ENCODE data around the gene TEPSIN.

The TEPSIN gene

DNA sequence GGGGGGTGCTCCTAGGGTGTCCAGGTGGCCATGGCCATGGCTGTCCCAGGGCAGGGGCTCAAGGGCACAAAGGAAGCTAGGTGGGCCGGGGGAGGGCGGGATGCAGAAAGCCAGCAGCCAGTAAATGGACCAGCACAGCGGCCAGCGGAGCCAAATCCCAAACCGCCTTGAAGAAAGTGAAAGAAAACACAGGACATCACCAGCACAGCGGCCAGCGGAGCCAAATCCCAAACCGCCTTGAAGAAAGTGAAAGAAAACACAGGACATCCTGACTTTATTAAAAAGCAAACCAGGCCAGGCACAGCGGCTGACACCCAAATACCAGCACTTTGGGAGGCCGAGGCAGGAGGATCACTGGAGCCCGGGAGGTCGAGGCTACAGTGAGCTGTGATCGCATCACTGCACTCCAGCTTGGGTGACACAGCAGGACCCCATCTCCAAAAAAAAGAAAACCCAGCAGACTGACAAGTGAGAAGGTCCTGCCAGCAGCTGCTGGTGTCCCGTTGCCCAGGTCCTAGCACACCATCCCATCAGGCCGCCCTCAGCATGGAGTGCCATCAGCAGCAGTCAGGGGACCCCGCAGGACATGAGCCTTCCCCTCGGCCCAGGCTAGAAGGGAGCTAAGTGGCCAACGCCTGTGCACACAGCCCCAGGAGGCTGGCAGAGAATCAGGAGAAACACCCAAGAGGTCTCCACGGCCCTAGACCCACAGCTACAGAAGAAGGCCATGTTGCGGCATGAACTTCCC is 39.3 kb upstream of the TEPSIN start:
- H3K4me3 ChIP-seq (ENCODE audit: low read depth, low read length): no peak overlapping the region
- TF ChIP-seq, protein P1, sequence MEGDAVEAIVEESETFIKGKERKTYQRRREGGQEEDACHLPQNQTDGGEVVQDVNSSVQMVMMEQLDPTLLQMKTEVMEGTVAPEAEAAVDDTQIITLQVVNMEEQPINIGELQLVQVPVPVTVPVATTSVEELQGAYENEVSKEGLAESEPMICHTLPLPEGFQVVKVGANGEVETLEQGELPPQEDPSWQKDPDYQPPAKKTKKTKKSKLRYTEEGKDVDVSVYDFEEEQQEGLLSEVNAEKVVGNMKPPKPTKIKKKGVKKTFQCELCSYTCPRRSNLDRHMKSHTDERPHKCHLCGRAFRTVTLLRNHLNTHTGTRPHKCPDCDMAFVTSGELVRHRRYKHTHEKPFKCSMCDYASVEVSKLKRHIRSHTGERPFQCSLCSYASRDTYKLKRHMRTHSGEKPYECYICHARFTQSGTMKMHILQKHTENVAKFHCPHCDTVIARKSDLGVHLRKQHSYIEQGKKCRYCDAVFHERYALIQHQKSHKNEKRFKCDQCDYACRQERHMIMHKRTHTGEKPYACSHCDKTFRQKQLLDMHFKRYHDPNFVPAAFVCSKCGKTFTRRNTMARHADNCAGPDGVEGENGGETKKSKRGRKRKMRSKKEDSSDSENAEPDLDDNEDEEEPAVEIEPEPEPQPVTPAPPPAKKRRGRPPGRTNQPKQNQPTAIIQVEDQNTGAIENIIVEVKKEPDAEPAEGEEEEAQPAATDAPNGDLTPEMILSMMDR (IDR thresholded peaks at IDR 0.05; ENCODE audit: low read depth, low read length, missing control alignments): no peak
- DNase-seq (ENCODE audit: low read depth): no peak

DNA sequence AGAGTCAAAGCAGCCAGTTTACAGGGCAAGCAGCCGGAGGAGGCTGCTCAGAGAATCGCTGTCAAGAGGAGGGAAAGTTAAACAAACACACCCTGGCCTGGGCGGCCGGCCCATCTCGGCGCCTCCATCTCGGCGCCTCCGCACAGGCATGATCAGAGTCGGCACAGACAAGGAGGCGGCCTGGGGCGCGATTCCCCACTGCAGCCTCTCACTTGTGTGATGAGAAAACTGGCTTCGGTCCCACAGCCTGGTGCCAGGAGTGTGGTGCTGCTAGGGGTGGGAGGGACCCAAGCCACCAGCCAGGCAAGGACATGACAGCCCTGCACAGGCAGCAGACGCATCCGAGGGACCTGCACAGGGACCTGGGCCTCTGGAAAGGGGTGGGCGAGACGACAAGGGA is 38.6 kb upstream of the TEPSIN start:
- no peak overlapping the region for H3K4me3 ChIP-seq (ENCODE audit: low read depth, low read length)
- DNase-seq (ENCODE audit: low read depth): no peak
- TF ChIP-seq, protein P1 (IDR thresholded peaks at IDR 0.05; ENCODE audit: low read depth, low read length, missing control alignments): no peak

DNA sequence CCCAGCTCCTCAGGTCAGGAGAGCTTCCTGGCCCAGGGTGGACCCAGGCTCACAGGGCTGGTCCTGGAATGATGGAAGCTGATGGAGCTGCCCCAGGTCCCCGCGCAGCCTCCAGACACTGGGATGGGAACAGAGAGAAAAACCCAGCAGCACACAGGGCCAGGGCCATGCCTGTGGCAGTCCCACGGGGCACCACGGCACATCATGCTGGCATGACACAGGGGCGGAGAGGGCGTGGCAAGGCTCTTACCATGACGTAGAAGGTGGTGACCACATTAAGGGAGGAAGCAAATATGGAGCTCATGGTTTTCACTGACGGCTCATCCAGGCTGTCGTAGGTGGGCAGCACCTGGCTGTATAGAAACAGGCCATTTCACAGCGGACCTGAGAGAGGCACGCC is 37.9 kb upstream of the TEPSIN start:
- TF ChIP-seq, protein P1 (IDR thresholded peaks at IDR 0.05; ENCODE audit: low read depth, low read length, missing control alignments): no peak
- DNase-seq (ENCODE audit: low read depth): no peak
- H3K4me3 ChIP-seq (ENCODE audit: low read depth, low read length): no peak overlapping the region

DNA sequence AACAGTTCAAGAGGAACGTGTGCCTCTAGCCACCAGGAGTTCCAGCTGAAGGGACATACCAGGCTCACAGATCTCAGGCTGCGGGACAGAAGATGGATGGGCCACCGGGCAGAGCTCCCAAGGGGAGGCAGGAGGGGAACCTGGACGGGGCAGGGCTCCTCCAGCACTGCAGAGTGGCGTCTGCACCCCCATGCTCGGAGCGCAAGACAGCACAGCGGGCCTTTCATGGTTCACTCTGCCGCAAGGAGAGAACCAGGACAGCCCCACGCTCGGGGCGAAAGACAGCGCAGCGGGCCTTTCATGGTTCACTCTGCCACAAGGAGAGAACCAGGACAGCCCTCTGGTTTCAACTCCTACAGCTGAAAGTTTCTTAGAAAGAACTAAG is 35.6 kb upstream of the TEPSIN start:
- no peak overlapping the region for H3K4me3 ChIP-seq (ENCODE audit: low read depth, low read length)
- no peak for DNase-seq (ENCODE audit: low read depth)
- TF ChIP-seq, protein P1 (IDR thresholded peaks at IDR 0.05; ENCODE audit: low read depth, low read length, missing control alignments): no peak

DNA sequence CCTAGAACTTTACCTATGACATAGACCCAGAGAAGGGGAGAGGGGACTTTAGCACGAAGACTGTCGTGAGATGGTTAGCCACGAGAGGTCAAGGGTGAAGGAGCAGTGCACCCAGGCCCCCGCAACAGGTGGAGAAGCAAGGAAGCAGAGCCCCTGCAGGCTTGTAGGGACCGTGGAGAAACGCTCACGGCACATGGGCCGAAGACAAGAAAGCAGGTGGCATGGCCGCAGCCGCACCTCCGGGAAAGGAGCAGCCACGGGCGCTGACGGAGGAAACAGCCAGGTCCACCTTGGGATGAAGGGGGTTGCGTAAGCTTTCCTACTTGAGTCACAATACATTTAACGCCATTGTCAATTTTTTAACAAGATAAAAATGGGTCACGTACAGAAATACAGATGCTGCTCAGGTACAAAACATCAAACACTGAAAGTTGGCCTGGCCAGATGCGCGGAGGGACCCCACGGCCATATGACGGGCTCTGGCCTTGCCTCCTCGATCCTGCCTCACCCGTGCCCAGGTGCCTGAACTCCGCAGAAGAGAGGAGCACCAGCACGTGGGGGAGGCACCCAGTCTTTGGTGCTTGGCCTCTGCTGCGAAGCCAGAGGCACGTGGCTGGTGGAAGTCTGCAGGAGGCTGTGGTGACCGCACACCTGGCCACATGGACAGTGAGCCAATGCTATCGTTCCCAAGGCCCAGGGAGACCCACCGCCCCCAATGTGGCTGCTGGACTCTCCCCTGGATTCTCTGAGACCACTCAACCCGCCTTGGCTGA is 35.0 kb upstream of the TEPSIN start:
- no peak for DNase-seq (ENCODE audit: low read depth)
- H3K4me3 ChIP-seq (ENCODE audit: low read depth, low read length): no peak overlapping the region
- TF ChIP-seq, protein P1 (IDR thresholded peaks at IDR 0.05; ENCODE audit: low read depth, low read length, missing control alignments): no peak

DNA sequence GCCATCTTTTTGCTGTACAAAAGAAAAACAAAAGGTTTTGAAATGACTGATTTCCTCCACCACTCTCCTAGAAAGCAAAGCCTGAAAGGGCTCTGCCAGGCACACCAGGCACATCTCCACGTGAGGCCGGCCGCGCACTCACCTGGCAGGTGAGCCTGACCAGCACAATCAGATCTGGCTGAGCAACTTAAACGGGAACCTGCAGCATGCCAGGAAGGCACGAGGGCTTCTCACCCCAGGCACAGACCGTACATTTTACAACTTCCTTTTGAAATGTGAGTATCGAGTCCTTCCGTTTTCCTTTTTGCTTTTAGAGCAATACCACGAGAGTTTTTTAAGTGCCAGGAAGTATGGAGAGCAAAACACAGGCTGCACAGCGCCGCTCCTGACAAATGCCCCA is 33.8 kb upstream of the TEPSIN start:
- no peak for DNase-seq (ENCODE audit: low read depth)
- TF ChIP-seq, protein P1 (IDR thresholded peaks at IDR 0.05; ENCODE audit: low read depth, low read length, missing control alignments): no peak
- H3K4me3 ChIP-seq (ENCODE audit: low read depth, low read length): no peak overlapping the region

All from GM12864 (cell line).